Omental fat pad (tissue), 4 donors: ENCODE measurements around the gene PROK1. TPM values are rescaled to one million over a fixed set of nuclear protein-coding genes. Genes with fewer than 3 reads are reported as not detected.
"Not testable (repeated sequence)": the region's sequence is repeated elsewhere in the genome, so short reads cannot be mapped to it uniquely, and the experiment has no call there.

Experiments
- ATAC-seq: fragments of 150-250 bp; one replicate; pipeline ENCODE4 v1.9.1; 2016; ENCODE audit warnings: mild to moderate bottlenecking, moderate library complexity; ENCODE audit not compliant: low FRiP score
- DNase-seq: peaks from one replicate; pipeline ENCODE4 v3.0.0-alpha.2; 2019; ENCODE audit warnings: low spot score
- CTCF ChIP-seq, 3 donors: fragments of 450-650 bp; IDR thresholded peaks; one replicate each; pipeline ENCODE4 v1.5.1; 2016 to 2017; ENCODE audit warnings: antibody characterized with exemption in 3 of 3, mild to moderate bottlenecking in 3 of 3, moderate library complexity in 2 of 3
- total RNA-seq, 4 donors: library from RNA; depleted of rRNA; stranded (reverse); fragments of >200 nt; gene quantifications; one replicate each; pipeline ENCODE4 v1.1.0, GENCODE V29; 2016

The PROK1 gene
- total RNA-seq, 4 donors from 2014 or later: 0.50 to 74.1 (median 2.6) TPM

- DNase-seq (no peak), ATAC-seq (no peak)
- TF ChIP-seq CTCF (IDR thresholded peaks at IDR 0.05): no peak
Measured at GRCh38 chr1:110411173-110411735, 39.7 kb upstream of the PROK1 start.

- DNase-seq: peak; percentile 39
Measured at GRCh38 chr1:110412576-110412975, 38.4 kb upstream of the PROK1 start.

GRCh38 chr1:110413045-110413444, 37.9 kb upstream of the PROK1 start:
- ATAC-seq, DNase-seq: not testable (repeated sequence)

More at GRCh38 chr1:110412576-110412975, 38.4 kb upstream of the PROK1 start:
- peak in 1 of 3 donors; percentile 43 for TF ChIP-seq CTCF (IDR thresholded peaks at IDR 0.05)
- peak; percentile 85 for ATAC-seq

- DNase-seq (no peak), ATAC-seq (no peak)
- no peak for TF ChIP-seq CTCF (IDR thresholded peaks at IDR 0.05)
Measured at GRCh38 chr1:110418729-110419128, 32.2 kb upstream of the PROK1 start.

DNA sequence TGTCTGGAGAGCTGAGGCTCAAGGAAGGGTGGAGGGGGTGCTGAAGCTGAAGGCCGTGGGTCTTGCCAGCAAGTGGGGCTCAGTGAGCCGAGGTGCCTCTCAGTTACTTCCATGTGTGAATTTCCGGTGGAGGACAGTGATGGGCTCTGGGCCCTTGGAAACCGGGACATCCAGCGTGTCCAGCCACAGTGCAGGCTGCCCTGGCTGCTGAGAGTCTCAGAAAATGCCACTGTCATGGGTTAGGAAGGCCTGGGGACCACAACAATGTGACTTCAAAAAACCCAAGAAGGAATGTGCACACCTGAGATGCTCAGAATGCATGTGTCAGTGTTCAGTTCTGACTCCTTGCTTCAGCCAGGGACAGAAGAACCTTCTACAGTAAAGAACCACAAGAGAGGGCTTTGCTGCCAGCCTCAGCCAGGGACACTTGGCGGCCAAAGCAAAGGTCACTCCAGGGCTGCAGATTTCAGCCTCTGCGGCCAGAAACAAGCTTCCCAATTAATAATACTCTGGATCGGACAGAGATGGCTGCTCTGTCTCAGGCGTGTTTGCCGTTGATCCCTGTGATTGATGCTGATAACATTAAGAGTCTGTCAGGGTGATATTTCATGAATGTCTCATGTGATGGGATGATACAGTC, 30.8 kb upstream of the PROK1 start:
- DNase-seq (no peak), ATAC-seq (no peak)
- no peak for TF ChIP-seq CTCF (IDR thresholded peaks at IDR 0.05)

DNA sequence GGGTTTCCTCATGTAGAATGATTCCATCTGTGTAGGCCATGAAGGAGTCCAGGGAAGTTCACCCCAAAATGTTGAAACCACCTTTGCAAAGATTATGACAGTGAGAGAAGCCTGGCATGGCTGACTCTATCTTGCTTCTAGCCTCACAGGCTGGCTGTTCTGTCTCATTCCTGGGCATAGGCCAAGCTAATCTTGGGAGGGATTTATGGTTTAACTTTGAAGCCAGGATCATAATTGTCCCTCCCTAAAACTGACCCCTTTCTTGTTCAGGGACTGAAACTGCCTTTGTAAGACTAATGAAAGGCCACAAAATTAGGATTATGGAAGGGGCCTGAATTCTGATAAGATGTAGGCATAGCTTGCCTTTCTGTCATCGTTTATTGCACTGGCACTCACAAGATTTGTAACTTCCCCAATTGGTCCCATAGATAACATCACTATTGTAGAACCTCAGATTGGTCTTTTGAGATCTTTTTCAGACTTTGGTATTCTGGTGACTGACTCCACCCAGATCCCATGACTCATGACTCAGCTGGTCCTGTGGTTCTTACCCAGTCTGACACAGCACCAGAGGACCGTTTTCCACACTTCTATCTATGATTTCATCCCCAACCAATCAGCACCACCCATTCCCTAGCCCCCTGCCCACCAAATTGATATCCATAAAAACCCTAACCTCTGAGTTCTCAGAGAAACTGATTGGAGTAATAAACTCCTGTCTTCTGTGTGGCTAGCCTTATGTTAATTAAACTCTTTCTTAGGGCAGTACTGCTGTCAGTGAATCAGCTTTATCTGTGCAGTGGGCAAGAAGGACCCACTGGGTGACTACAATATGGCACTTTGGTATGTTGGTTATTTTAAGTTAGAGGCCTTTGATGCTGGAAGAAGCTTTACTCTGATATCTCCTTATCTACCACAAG, 29.8 kb upstream of the PROK1 start:
- TF ChIP-seq CTCF (IDR thresholded peaks at IDR 0.05): no peak
- ATAC-seq (peak; percentile 66), DNase-seq (no peak)
